K562 (cell line): ENCODE results near the gene ASB6. TPM values are rescaled to one million over a fixed set of nuclear protein-coding genes. Genes with fewer than 3 reads are reported as not detected.

Experiments used
- ATAC-seq: fragments of 200-7000 bp; cut with Tn5 transposase; 3 replicates; pipeline ENCODE4 v1.9.1; 2020; ENCODE audit warnings: moderate library complexity
- BruUV-seq: library from RNA; stranded (reverse); fragments of 400-500 nt; replicated peaks from 2 replicates; lab custom pipeline; 2021; lab: Mats Ljungman, UMichigan
- CTCF ChIA-PET: fragments of 300-600 bp; formaldehyde crosslinking; extraction: SDS; loops from one replicate; lab custom pipeline; 2021; ENCODE audit warnings: low intra/inter-chr PET ratio; lab: Yijun Ruan, JAX
- POLR2A ChIA-PET: fragments of 300-600, 350-650 bp; sonication (Branson Sonifier 250); formaldehyde crosslinking; extraction: SDS; loops from one replicate; lab custom pipeline; 2021; ENCODE audit warnings: antibody characterized with exemption, inconsistent platforms; lab: Yijun Ruan, JAX
- DNase-seq, 4 experiments: peaks; one replicate each; pipeline versions ENCODE4 v3.0.0 to v3.0.0-alpha.2; 2011 to 2018; ENCODE audit warnings: low spot score in 3 of 4, mixed read lengths in 3 of 4; ENCODE audit errors: extremely low read depth in 1 of 4
- FAIRE-seq: peaks from 2 replicates; lab custom pipeline; 2011; peaks lifted over from hg19 to GRCh38; lab: Jason Lieb, UNC
- H2AFZ ChIP-seq: 2 replicates; pipeline ENCODE4 v1.6.0; 2011; ENCODE audit warnings: low read depth, low read length, control low read depth, inconsistent platforms
- H3K27ac ChIP-seq: fragments of 200-600 bp; 3 replicates; pipeline ENCODE4 v1.8.0; 2011; ENCODE audit warnings: low read depth, mild to moderate bottlenecking, control low read depth, inconsistent platforms, low read length, moderate library complexity, mixed read lengths; ENCODE audit errors: extremely low read depth
- H3K27me3 ChIP-seq, 2 experiments: fragments of 300-600 bp in 1 of 2; 2 replicates in 1 of 2; 3 replicates in 1 of 2; pipeline versions ENCODE4 v1.6.0 to v1.8.0; 2011; ENCODE audit warnings: inconsistent platforms in 2 of 2, low read length in 2 of 2, mild to moderate bottlenecking in 1 of 2, mixed read lengths in 1 of 2, moderate library complexity in 1 of 2; ENCODE audit not compliant: control insufficient read depth in 2 of 2, insufficient read depth in 2 of 2
- H3K36me3 ChIP-seq: fragments of 300-600 bp; 3 replicates; pipeline ENCODE4 v1.8.0; 2011; ENCODE audit warnings: mild to moderate bottlenecking, low read length, inconsistent platforms; ENCODE audit not compliant: control insufficient read depth, insufficient read depth
- H3K4me1 ChIP-seq, 2 experiments: fragments of 200-600 bp in 1 of 2; replicated peaks in 1 of 2; 2 replicates in 1 of 2; 3 replicates in 1 of 2; pipeline versions ENCODE4 v1.5.1 to v1.8.0; 2011; ENCODE audit warnings: inconsistent platforms in 2 of 2, low read length in 2 of 2, mild to moderate bottlenecking in 1 of 2, mixed read lengths in 1 of 2, moderate library complexity in 1 of 2; ENCODE audit not compliant: control insufficient read depth in 2 of 2, insufficient read depth in 2 of 2
- H3K4me2 ChIP-seq: 2 replicates; pipeline ENCODE4 v1.6.1; 2011; ENCODE audit warnings: low read length, control low read depth, inconsistent platforms, mixed read lengths; ENCODE audit not compliant: insufficient read depth
- H3K4me3 ChIP-seq: fragments of 200-600 bp; sonication (generic), shearing (Covaris generic); 2 replicates; pipeline ENCODE4 v1.5.1; 2016; ENCODE audit warnings: control low read depth, inconsistent platforms
- H3K79me2 ChIP-seq: fragments of 200-600 bp; 3 replicates; pipeline ENCODE4 v1.8.0; 2011; ENCODE audit warnings: low read length, inconsistent platforms; ENCODE audit not compliant: control insufficient read depth, insufficient read depth
- H3K9ac ChIP-seq, 2 experiments: 2 replicates each; pipeline versions ENCODE4 v1.6.0 to v1.6.1; 2011; ENCODE audit warnings: low read depth in 2 of 2, low read length in 2 of 2, control low read depth in 1 of 2, inconsistent platforms in 1 of 2, mild to moderate bottlenecking in 1 of 2, mixed read lengths in 1 of 2; ENCODE audit not compliant: insufficient read depth in 1 of 2
- H3K9me1 ChIP-seq: one replicate; pipeline ENCODE4 v1.6.0; 2011; ENCODE audit warnings: inconsistent platforms, mild to moderate bottlenecking, low read length, moderate library complexity; ENCODE audit not compliant: control insufficient read depth, insufficient read depth
- H3K9me3 ChIP-seq: replicated peaks from 2 replicates; pipeline ENCODE4 v1.5.1; 2011; ENCODE audit warnings: low read depth, low read length, inconsistent platforms; ENCODE audit not compliant: control insufficient read depth, insufficient read depth
- H4K20me1 ChIP-seq: replicated peaks from 2 replicates; pipeline ENCODE4 v1.6.1; 2011; ENCODE audit warnings: low read length, inconsistent platforms, mixed read lengths; ENCODE audit not compliant: control insufficient read depth, insufficient read depth
- ATF1 ChIP-seq, 2 experiments: fragments of 450-650 bp in 1 of 2; IDR thresholded peaks; 2 replicates each; pipeline ENCODE4 v1.6.1; 2016; ENCODE audit warnings: missing compliant biosample characterization in 1 of 2, missing genetic modification characterization in 1 of 2
- EGR1 ChIP-seq: fragments of 450-650 bp; conservative IDR thresholded peaks from 2 replicates; pipeline ENCODE4 v1.6.1; 2017; ENCODE audit warnings: mild to moderate bottlenecking
- EWSR1 ChIP-seq: fragments of 450-650 bp; IDR thresholded peaks from 2 replicates; pipeline ENCODE4 v1.6.1; 2018; ENCODE audit warnings: borderline replicate concordance, mild to moderate bottlenecking, low read depth, moderate library complexity; ENCODE audit not compliant: partially characterized antibody
- KAT8 ChIP-seq: fragments of 450-650 bp; IDR thresholded peaks from 2 replicates; pipeline ENCODE4 v1.6.1; 2016; ENCODE audit warnings: low read depth, mild to moderate bottlenecking
- PCBP1 ChIP-seq: fragments of 200-400 bp; formaldehyde crosslinking; IDR thresholded peaks from 2 replicates; pipeline ENCODE4 v1.6.1; 2018; ENCODE audit warnings: mild to moderate bottlenecking, low read depth, low read length; ENCODE audit not compliant: poor library complexity, severe bottlenecking
- POLR2AphosphoS5 ChIP-seq: IDR thresholded peaks from 2 replicates; pipeline ENCODE4 v1.6.1; 2011; ENCODE audit warnings: mild to moderate bottlenecking, low read depth, low read length, moderate library complexity; ENCODE audit not compliant: control insufficient read depth, insufficient read depth
- RFX1 ChIP-seq: fragments of 450-650 bp; IDR thresholded peaks from 2 replicates; pipeline ENCODE4 v1.6.1; 2016; ENCODE audit warnings: mild to moderate bottlenecking, moderate library complexity
- SMAD4 ChIP-seq: fragments of 250-450 bp; sonication (Bioruptor Pico); conservative IDR thresholded peaks from 2 replicates; pipeline ENCODE4 v1.8.0; 2021; ENCODE audit warnings: inconsistent platforms, mild to moderate bottlenecking, moderate library complexity
- TOE1 ChIP-seq, 2 experiments: fragments of 450-650 bp in 1 of 2; sonication (generic) in 1 of 2; formaldehyde crosslinking in 1 of 2; IDR thresholded peaks; 2 replicates each; pipeline versions ENCODE4 v1.7.1 to v1.8.0; 2016 to 2022; ENCODE audit warnings: borderline replicate concordance in 2 of 2, mild to moderate bottlenecking in 2 of 2, antibody characterized with exemption in 1 of 2, inconsistent platforms in 1 of 2, low read depth in 1 of 2, missing genetic modification reagents in 1 of 2, moderate library complexity in 1 of 2
- ZBTB7A ChIP-seq: IDR thresholded peaks from 2 replicates; pipeline ENCODE4 v1.6.1; 2011; ENCODE audit warnings: low read depth, mild to moderate bottlenecking, low read length, moderate library complexity, borderline replicate concordance; ENCODE audit not compliant: control insufficient read depth
- ZNF699 ChIP-seq: fragments of 250-450 bp; sonication (Bioruptor Pico); IDR thresholded peaks from 2 replicates; pipeline ENCODE4 v1.8.0; 2021; ENCODE audit warnings: mild to moderate bottlenecking, moderate library complexity; ENCODE audit not compliant: insufficient replicate concordance
- WGBS: fragments of 100-300 bp; shearing (Covaris generic); methylation state at CpG from one replicate; pipeline ENCODE4 v1.1.6; 2016; ENCODE audit warnings: low coverage, mixed read lengths; ENCODE audit not compliant: insufficient coverage; ENCODE audit errors: missing lambda C conversion rate; 5-methylcytosine and 5-hydroxymethylcytosine counted together
- in situ Hi-C: fragments of 300-500 bp; cut with MboI; formaldehyde crosslinking; loops from 4 replicates; pipeline ENCODE4 v1.15.0; 2018; ENCODE audit warnings: inconsistent platforms, mixed read lengths
- intact Hi-C: fragments of 100-400 bp; cut with micrococcal nuclease; formaldehyde crosslinking; loops from 2 replicates; pipeline ENCODE4 v1.14.2; 2022
- polyA plus RNA-seq, 8 experiments: library from polyadenylated mRNA; depleted of rRNA in 4 of 8; stranded (reverse) in 5 of 8; unstranded in 3 of 8; fragments of >200 nt; fragmentation: Nextera tagmentation in 2 of 8; fragmentation: Illumina TruSeq in 1 of 8; extraction: Ambion mirVana in 2 of 8; extraction: Trizol in 1 of 8; gene quantifications; 2 replicates each; pipeline versions ENCODE4 v1.2.1 to v1.2.3, GENCODE V29; 2011 to 2014; ENCODE audit warnings: inconsistent platforms in 1 of 8, missing spikeins in 1 of 8
- total RNA-seq, 7 experiments: library from RNA; depleted of rRNA in 6 of 7; stranded (reverse); fragments of >200 nt in 6 of 7; fragmentation: Illumina TruSeq in 2 of 7; extraction: Trizol in 2 of 7; gene quantifications; 2 replicates each; pipeline versions ENCODE4 v1.2.1 to v1.2.3, GENCODE V29; 2011 to 2021; ENCODE audit warnings: low replicate concordance in 1 of 7
- TF ChIP-seq, protein P1 (sequence below): fragments of 200-400 bp; formaldehyde crosslinking; IDR thresholded peaks from 2 replicates; pipeline ENCODE4 v1.6.1; 2017; ENCODE audit warnings: mild to moderate bottlenecking, low read depth, low read length, moderate library complexity
- TF ChIP-seq, protein P2 (sequence below), 2 experiments: IDR thresholded peaks; 2 replicates each; pipeline ENCODE4 v1.6.1; 2011; ENCODE audit warnings: borderline replicate concordance in 1 of 2, control low read depth in 1 of 2, low read depth in 1 of 2, low read length in 1 of 2, mild to moderate bottlenecking in 1 of 2, mixed read lengths in 1 of 2, moderate library complexity in 1 of 2; ENCODE audit not compliant: insufficient read depth in 1 of 2, insufficient read length in 1 of 2, poor library complexity in 1 of 2, severe bottlenecking in 1 of 2; ENCODE audit errors: extremely low read depth in 1 of 2
- TF ChIP-seq, protein P3 (sequence below), 2 experiments: IDR thresholded peaks in 1 of 2; conservative IDR thresholded peaks in 1 of 2; 2 replicates each; pipeline ENCODE4 v1.6.1; 2016; ENCODE audit warnings: low read depth in 2 of 2, mild to moderate bottlenecking in 1 of 2, missing compliant biosample characterization in 1 of 2, missing genetic modification characterization in 1 of 2, moderate library complexity in 1 of 2

Gene ASB6
- total and polyA plus RNA-seq, 9 of the 15 experiments (the other 6 are each of a cell fraction or from before 2014, with no cell fraction given), result 0.92 to 17.8 (median 11.3) TPM

DNA sequence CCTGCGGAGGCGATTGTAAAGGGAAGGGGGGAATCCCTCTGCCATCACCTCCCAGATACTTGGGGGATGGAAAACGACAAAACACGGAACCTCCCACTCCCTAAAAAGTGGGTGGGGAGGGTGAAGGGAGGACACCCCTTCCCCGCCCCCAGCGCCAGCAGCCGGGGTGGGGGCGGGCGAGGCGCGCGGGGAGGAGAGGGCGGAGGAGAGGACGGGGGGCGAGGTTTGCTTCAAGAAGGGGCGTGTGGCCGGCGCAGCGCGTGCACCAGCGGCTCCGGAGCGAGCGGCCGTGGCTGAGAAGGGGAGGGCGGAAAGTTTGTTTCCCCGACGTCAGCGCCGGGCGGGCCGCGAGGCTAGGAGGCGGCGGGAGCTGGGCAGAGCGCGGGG, 23.4 kb upstream of the ASB6 start, which contains the start of gene PRRX2:
Gene PRRX2 (plus strand): TSS at position 259 of the 387 bp plus-strand sequence. CDS start 221 bp downstream, outside the sequence.
- H3K27ac ChIP-seq, result no peak within 1 kb of the TSS
- H3K79me2 ChIP-seq, result no peaks in the 10 kb centered on the region
- BruUV-seq, result no TSS peak
- peaks cover 0 to 28% of the 10 kb centered on the region in 2 experiments; a peak in 2 of 5 replicates for H3K4me1 ChIP-seq
- in situ Hi-C loops, result loop anchor here (10.0 to 25.0 kb wide), 2 partner anchors 672 to 759 kb away; no protein-coding TSS in a partner anchor
- no peaks in the 10 kb centered on the region; the same call in 2 of the 3 replicates for H3K36me3 ChIP-seq
- DNase-seq (peak in 2 of 4 experiments; percentile 67 to 69), FAIRE-seq (no peak), ATAC-seq (peak; percentile 32; the same call in 2 of the 3 replicates)
- no peaks in the 10 kb centered on the region for H3K9me3 ChIP-seq
- 0% methylated on average over 6 of the region's 37 CpGs for WGBS
- H4K20me1 ChIP-seq, result no peaks in the 10 kb centered on the region
- H3K4me3 ChIP-seq, result no peak within 1 kb of the TSS
- H3K4me2 ChIP-seq, result no peak within 1 kb of the TSS
- peaks cover 23 to 44% of the 10 kb centered on the region in 2 experiments for H3K27me3 ChIP-seq
- POLR2A ChIA-PET, result no interaction called here
- no peak within 1 kb of the TSS for H2AFZ ChIP-seq
- 0 out of 4 replicates have a peak within 1 kb of the TSS, but pooled peaks of 1 of the 2 experiments have one; percentile 3 for H3K9ac ChIP-seq
- H3K9me1 ChIP-seq, result no peaks in the 10 kb centered on the region
- intact Hi-C loops, result no loop called here
- CTCF ChIA-PET, result no interaction called here
- TF ChIP-seq, protein P1, sequence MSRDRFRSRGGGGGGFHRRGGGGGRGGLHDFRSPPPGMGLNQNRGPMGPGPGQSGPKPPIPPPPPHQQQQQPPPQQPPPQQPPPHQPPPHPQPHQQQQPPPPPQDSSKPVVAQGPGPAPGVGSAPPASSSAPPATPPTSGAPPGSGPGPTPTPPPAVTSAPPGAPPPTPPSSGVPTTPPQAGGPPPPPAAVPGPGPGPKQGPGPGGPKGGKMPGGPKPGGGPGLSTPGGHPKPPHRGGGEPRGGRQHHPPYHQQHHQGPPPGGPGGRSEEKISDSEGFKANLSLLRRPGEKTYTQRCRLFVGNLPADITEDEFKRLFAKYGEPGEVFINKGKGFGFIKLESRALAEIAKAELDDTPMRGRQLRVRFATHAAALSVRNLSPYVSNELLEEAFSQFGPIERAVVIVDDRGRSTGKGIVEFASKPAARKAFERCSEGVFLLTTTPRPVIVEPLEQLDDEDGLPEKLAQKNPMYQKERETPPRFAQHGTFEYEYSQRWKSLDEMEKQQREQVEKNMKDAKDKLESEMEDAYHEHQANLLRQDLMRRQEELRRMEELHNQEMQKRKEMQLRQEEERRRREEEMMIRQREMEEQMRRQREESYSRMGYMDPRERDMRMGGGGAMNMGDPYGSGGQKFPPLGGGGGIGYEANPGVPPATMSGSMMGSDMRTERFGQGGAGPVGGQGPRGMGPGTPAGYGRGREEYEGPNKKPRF, result no peak
- TF ChIP-seq SMAD4 (no peak), ZNF699 (CRISPR knock-in tag) (no peak), RFX1 (no peak), ATF1 (CRISPR knock-in tag; IDR thresholded peaks at IDR 0.05) (no peak), ATF1 (tag; IDR thresholded peaks at IDR 0.05) (no peak), POLR2AphosphoS5 (no peak), EGR1 (no peak; the same call in 1 of the 2 replicates), EWSR1 (no peak), PCBP1 (peak; percentile 34), ZBTB7A (0 out of 2 replicates have a peak, but pooled peaks have one; percentile 30), KAT8 (no peak), TOE1 (IDR thresholded peaks at IDR 0.05; ENCODE audit: borderline replicate concordance) (no peak), TOE1 (CRISPR knock-in tag; IDR thresholded peaks at IDR 0.05; ENCODE audit: borderline replicate concordance, low read depth) (no peak)
- TF ChIP-seq, protein P2, sequence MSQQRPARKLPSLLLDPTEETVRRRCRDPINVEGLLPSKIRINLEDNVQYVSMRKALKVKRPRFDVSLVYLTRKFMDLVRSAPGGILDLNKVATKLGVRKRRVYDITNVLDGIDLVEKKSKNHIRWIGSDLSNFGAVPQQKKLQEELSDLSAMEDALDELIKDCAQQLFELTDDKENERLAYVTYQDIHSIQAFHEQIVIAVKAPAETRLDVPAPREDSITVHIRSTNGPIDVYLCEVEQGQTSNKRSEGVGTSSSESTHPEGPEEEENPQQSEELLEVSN (IDR thresholded peaks at IDR 0.05; ENCODE audit: borderline replicate concordance in 1 of 2, extremely low read depth in 1 of 2, insufficient read depth in 1 of 2, insufficient read length in 1 of 2, low read depth in 1 of 2, low read length in 1 of 2, poor library complexity in 1 of 2, severe bottlenecking in 1 of 2), result peak in 1 of 2 experiments; percentile 37
- TF ChIP-seq, protein P3, sequence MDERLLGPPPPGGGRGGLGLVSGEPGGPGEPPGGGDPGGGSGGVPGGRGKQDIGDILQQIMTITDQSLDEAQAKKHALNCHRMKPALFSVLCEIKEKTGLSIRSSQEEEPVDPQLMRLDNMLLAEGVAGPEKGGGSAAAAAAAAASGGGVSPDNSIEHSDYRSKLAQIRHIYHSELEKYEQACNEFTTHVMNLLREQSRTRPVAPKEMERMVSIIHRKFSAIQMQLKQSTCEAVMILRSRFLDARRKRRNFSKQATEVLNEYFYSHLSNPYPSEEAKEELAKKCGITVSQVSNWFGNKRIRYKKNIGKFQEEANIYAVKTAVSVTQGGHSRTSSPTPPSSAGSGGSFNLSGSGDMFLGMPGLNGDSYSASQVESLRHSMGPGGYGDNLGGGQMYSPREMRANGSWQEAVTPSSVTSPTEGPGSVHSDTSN (CRISPR knock-in tag; IDR thresholded peaks at IDR 0.05; ENCODE audit: low read depth), result no peak
- TF ChIP-seq, protein P3 (tag; conservative IDR thresholded peaks at IDR 0.05; ENCODE audit: low read depth), result no peak
